SIG-M5 treated with dmso at 0.1 percent for 504 hours (cell line): ENCODE data around the gene WSB2.
A peak's percentile ranks its signal among the peaks of the same experiment; 100 is the strongest.
"Not testable (repeated sequence)": the region's sequence is repeated elsewhere in the genome, so short reads cannot be mapped to it uniquely, and the experiment has no call there.

Source experiments
- DNase-seq: peaks from one replicate; lab custom pipeline; 2025; ENCODE audit not compliant: unreplicated experiment; lab: John Stamatoyannopoulos, UW

WSB2 gene

DNA sequence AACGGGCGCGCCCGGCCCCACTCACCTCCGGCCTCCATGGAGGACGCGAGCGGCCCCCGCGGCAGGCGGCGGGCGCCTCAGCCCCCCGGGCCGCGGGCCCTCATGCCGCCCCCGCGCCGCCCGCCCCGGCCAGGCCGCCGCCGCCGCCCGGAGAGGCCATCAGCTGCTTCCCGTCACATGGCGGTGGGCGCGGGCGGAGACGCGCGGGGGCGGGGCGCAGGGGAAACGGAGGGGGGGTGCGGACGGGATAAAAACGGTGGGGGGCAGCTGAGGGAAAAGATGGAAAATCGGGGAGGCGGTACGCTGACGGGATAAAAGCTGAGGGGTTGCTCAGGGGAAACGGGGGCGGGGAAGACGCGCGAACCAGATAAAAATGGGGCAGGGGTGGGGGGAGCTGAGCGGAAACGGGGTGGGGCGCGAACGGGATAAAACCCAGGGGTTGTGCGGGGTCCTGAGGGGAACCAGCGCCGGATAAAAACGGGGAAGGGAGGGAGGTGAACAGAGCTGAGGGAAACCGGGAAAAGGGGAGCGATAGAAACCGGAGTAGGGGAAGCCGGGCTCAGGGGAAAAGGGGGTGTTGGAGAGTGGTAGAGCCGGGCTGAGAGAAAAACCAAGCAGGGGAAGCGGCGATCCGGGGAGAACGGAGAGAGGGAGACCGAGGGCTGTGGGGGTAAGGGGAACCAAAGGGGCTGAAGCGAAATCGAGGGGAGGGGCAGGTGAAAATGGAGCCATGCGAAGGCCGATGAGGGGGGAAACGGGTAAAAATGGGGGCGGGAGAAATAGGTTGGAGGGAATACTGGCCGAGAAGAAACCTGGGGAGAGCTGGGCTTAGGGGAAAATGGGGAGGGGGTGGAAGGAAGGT, at the start of gene WSB2:
TSS of gene WSB2 (minus strand) at position 169 of the 862 bp plus-strand sequence. CDS start at position 38, 131 bp downstream.
- DNase-seq: no peak

DNA sequence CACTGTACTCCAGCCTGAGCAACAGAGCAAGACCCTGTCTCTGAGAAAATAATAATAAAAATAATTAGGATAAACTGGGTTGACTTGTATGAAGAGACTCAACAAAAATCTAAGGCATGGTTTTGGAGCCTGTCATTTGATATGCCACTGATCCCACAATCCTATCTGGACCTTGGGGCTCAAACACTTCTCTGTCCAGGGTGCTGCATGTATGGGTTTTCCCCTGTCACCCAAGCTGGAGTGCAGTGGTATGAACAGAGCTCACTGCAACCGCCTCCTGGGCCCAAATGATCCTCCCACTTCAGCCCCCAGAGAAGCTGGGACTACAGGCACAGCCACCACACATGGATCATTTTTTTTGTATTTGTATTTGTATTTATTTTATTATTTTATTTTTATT, 48.1 kb upstream of the WSB2 start:
- no peak for DNase-seq

DNA sequence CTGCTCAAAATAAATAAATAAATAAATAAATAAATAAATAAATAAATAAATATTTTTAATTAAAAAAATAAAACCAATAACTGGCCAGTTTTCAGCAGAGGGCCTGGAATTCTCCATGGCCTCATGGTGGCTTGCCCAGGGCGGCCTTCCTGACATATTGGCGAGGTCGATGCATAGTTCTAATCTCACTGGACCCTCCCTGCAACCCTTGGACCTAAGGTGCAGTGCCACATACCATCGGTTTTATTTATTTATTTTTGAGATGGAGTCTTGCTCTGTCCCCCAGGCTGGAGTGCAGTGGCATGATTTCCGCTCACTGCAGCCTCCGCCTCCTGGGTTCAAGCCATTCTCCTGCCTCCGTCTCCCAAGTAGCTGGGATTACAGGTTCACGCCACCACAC, 46.7 kb upstream of the WSB2 start:
- DNase-seq: no peak

DNA sequence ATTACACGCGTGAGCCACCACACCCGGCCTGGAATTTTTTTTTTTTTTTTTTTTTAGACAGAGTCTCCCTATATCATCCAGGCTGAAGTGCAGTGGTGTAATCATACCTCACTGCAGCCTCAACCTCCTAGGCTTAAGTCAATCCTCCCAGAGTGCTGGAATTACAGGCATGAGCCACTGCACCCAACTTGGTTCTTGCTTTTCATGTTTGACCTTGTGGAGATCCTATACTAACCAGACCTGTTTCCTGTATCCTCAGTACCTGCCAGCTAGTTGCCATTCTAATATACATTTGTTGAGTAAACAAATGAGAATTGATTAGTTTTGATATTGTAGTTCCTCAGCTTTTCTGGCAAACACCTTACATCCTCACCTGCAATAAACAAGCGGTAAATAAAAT, 46.0 kb upstream of the WSB2 start:
- DNase-seq: peak; percentile 7

DNA sequence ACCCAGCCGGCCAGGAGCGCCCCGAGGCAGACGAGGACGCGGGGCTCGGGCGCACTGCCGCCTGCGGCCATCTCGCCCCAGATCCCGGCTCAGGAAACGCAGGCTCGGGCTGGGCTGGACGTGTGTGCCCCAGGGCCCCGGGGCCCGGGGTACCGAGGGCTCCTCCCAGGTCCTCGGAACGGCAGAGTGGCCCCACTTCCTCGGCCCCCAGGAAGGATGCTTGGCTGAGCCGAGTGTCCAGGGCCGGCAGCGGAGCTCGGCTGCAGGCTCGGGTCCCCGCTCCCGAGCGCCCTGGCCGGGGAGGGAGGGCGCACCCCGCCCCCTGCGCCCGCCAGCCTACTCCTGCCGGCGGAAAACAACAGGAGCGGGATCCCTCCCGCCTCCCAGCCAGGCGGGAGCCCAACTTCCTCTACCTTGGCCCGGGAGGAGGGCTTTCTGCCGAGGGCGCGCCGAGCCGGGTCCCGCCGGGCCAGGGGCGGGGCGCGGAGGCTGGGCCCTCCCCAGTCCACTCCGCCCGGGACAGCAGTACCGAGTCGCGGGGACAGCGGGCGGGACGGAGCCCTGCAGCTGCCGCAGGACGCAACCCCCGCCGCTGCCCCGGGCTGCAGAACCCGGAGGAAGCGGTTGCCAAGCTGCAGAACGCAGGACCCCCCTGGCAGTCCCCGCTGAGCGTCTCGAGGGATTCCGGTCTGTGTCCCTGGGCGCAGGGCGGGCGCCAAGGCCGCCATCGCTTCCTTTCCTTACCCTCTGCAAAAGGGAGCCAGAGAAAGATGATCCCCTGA, 42.8 kb upstream of the WSB2 start, which contains the start of gene VSIG10:
TSS of gene VSIG10 (minus strand) at position 411 of the 782 bp plus-strand sequence. CDS start at position 71, 340 bp downstream.
- DNase-seq: peak; percentile 71

DNA sequence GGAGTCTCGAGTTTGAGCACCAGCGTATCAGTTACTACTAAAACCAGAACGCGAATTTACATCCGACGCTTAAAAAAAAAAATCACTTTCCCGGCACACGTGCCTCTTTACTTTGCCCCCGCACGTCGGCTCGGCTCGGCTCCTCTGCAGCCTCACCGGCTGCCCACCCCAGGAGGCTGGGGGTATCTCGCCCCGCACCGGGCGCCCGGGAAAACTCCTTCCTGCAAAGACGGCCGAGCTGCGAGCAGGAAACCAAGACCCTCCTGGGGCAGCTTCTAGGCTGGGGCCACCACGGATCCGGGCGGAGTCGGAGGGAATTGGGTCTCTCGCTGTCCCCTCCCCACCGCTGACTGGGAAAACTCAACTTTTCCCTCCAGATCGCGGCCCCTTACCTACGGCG, 42.2 kb upstream of the WSB2 start:
- DNase-seq: peak; percentile 20

DNA sequence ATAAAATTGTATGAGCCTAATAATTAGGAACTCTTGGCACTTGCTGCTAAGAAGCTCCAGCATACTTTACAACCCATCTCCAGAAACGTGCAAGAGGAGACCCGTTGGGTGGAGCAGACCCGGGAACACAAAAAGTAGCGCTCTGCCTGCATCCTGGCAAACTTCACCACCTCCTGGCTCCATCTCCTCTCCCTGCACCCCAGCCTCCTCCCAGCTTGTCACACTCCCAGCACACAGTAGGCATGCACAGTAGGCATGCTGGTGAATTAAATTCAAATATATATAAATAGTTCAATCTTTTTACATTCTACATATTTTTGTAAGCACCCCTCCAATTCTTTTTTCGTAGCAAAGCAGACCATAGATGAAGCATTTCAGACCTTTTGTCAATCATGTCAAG, 41.6 kb upstream of the WSB2 start:
- DNase-seq: no peak

DNA sequence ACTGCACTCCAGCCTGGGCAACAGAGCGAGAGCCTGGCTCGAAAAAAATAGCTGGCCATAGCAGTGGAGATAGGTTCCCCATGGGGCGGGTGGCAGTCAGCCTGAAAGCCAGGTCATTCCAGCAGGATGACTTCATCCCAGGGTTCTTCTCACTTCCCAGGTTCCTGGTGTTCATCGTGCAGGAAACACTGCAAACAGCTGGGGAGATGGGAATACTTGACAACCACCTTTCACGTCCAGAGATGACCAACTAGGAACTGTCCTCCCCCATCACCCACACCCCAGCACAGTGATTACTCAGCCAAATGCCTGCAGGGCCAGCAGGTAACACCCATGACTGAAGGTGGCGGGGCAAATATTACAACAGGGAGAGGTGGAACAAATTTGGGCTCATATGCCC, 41.1 kb upstream of the WSB2 start:
- DNase-seq: no peak

DNA sequence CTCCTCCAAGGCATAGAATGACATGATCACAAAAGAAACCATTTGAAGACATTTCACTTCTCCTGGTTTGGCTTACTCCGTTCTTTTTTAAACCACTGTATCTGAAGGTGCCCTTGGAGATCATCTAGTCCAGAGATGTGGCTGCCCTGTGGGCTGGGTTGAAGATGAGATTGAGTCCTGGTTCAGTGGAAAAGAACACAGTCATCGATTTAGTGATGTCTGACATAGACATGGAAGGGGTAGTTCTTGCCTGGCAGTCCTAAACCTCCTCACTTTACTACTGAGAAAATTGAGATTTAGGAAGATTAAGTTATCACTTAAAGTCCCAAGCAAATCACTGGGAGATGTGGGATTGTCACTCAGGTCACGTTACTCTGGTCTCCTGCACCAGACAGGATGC, 40.1 kb upstream of the WSB2 start:
- DNase-seq: no peak

DNA sequence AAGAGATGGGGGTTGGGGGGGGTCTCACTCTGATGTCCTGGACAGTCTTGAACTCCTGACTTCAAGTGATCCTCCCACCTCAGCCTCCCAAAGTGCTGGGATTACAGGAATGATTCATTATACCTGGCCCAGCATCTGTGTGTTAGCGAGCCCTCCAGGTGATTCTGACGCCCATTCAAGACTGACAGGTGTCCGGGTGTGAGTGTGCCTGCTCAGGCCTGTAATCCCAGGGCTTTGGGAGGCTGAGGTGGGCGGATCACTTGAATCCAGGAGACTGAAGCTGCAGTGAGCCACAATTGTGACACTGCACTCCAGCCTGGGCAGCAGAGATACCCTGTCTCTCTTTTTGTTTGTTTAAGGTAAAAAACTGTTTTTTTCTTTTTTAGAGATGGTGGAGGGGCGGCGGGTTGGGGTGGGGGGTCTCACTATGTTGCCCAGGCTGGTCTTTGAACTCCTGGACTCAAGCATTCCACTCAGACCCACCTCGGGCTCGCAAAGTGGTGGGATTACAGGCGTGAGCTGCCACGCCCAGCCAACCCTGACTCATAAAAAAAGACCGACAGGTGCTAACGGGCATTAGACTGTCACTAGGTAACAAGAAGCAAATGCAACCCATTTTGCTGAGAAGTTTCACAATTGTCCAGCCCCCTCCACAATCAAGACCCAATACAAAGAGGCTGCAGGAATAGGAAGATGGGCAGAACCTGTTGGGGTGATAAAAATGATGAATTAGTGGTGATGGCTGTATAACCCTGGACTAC, 38.1 kb upstream of the WSB2 start:
- no peak for DNase-seq

DNA sequence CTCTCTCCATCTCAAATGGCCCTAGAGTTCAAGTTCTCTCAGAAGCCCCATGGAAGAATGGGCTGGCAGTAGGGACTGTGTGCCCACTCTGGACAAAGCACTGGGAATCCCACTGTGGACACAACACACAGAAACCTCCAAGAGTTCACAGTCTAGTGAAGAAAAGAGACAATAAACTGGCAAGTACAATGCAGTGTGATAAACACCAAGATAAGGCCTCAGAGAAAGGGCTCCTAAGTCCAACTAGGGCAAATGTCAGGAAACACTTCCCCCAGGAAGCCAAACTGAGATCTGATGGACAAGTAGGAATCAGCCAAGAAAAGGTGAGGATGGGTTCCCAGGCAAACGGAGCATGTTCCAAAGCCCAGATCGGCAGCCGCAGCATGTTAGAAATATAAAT, 37.4 kb upstream of the WSB2 start:
- no peak for DNase-seq

DNA sequence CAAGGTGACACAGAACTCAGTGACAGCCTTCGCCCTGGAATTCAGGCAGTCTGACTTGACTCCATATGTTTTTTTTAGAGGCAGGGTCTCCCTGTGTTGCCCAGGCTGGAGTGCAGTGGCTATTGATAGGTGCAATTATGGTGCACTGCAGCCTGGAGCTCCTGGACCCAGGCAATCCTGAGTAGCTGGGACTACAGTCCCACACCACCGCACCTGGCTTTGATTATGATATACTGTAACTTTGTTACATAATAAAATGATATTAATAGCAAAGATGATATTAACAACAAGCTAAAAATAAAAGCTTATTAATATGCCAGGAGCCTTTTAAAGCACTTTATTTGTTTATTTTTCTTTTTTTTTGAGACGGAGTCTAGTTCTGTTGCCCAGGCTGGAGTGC, 33.1 kb upstream of the WSB2 start:
- no peak for DNase-seq

DNA sequence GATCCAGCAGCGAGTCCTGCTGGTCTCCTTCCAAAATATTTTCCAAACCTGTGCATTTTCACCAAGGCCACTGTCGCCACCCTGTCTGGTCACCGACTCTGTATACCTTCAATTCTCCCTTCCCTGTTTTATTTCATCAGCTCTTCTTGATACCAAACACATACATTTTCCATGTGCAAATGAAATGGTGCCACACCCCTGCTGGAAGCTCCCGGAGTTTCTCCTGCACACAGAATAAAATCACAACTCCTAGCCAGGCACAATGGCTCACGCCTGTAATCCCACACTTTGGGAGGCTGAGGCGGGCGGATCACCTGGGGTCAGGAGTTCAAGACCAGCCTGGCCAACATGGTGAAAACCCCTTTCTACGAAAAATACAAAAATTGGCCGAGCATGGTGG, 28.8 kb upstream of the WSB2 start:
- DNase-seq: no peak

DNA sequence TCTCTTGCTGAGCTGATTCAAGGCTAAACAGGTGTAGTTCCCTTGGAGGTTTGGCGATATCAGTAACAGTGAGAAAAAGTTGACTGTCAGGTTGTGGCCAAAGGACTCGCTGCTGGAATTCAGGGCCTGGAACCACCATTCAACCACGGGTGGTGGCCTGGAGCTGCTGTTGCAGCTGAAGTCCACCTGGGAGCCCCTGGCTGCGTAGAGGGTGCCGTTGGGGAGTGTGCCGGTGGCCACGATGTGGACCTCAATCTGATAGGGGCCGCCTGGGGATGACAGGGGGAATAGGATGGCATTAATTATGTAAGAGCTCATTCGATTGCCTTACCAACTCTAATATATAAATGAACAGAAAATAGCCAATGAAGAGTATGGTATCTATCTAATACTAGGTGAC, 21.2 kb upstream of the WSB2 start:
- no peak for DNase-seq

DNA sequence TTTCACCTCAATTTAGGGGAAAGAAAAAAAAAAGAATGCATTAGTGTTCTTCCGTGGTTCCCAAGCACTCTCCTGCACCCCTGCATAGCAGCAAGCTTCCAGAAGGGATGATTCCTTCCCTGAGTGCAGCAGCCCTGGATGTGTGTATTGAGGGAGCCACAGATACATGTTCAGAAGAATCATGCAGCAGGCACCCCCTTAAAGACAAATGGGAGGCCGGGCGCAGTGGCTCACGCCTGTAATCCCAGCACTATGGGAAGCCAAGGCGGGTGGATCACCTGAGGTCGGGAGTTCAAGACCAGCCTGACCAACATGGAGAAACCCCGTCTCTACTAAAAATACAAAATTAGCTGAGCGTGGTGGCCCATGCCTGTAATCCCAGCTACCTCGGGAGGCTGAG, 20.5 kb upstream of the WSB2 start:
- not testable (repeated sequence) for DNase-seq

DNA sequence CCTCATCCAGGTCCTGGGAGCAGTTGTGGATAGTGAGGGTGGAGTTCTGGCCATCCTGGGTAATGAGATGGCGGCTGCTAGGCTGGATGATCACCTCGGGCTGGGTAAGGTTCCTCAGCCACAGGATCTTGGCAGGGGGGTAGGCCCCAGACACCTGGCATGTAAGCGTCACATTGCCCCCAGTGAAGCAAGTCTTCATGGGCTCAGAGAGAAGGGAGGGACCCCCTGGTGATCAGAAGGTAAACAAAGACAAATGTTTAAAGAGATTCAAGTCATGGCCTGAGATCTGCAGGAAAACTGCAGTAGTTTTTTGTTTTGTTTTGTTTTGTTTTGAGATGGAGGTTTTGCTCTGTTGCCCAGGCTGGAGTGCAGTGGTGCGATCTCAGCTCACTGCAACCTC, 12.8 kb upstream of the WSB2 start:
- no peak for DNase-seq

DNA sequence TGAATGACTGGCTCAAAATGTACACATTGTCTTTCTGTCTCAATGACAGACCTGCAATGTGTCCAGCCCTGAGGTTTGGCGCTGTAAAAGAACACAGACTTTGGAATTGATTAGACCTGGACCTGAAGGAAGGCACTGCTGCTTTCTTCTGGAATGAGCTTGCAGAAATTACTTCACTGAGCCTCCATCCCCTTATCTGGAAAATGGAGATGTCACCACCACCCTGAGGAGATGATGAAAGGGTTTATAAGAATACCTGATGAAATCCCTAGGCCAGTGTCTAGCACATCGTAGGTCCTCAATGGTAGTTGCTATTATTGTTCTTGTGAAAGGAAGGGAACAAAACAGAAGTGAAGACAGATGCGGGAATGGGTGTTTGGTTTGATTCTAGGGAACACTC, 9.7 kb upstream of the WSB2 start:
- DNase-seq: no peak

DNA sequence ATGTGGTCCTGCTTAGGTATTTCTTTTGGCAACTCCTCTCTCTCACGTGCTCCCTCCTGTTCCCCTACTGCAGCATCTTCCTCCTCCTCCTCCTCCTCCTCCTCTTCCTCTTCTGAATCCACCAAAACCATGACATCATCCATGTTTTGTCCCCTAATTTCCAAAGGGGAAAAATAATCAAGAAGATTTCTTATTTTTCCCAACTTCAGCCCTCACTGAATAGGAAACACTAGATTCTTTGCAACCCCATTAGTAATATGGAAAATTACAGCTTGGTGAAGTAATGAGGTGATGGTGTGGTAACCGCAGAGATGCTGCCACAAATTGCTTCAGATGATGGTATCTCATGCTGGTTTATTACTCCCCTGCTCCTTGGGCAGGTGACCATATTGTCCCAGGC, 7.5 kb upstream of the WSB2 start:
- DNase-seq: no peak

DNA sequence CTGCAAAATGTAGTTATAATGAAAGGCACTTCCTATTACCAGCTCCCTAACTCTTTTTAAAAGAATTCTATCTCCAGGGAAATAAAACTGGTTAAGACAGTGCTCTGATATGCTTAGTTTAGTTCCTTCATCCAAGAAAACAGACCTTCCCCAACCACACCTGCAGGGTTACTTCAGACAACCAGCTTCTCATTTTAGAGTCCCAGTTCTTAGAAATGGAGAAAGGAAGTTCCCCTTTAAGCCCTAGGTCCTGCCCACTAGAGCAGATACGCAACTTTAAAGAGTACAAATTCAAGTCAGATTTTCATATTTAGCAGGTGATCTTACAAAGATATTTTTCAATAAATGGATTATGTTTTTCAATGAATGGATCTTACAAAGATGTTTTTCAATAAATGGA, 4.4 kb upstream of the WSB2 start:
- peak; percentile 21 for DNase-seq

DNA sequence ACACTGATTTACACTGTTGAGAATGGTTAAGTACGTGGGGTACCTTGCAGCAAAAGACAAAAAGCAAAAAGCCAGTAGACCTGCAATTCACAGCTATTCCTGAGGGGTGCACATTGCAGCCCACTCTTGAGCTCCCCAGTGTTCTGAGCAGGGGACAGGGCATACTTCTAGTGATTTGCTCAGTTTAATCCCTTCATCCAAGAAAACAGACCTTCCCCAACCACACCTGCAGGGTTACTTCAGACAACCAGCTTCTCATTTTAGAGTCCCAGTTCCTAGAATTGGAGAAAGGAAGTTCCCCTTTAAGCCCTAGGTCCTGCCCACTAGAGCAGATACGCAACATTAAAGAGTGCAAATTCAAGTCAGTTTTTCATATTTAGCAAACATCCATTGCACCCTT, 3.6 kb upstream of the WSB2 start:
- DNase-seq: no peak

DNA sequence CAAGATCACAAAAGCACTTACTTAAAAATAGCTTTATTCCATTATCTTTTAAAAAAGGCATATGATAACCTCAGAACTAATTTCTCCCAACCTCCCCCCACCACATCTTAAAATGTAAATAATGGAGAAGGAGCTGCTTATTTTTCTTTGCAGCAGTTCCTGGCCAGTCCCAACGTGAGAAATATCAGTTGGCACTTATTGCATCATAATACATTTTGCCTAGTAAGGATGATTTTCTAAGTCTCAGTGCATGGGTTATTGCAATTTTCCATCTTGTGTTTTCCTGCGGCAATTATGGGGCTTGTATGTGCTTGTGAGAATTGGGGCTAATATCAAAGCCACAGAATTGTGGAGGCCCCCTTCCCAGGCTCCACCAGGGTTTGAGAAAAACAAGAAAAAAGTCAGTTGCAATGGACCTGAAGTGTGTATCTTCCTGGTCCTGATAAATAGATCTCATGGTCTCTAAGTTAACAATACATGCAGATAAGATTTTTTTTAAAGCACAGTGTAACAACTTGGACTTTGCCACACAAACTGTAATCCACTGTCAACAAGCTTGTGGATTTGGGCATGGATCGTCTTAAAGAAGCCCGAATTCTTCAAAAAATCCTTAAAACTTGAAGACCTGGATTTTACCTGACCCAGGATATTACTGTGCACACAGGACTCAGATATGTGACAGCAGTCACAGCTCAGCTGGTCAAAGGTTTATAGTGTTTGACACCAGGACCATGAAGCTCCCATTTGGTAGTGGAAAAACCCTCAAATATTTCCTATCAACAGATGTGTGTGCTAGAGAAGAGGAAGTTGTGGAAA, 2.8 kb upstream of the WSB2 start:
- peak; percentile 21 for DNase-seq
